Adrenal gland (tissue), 12 donors: Measurements from ENCODE around the gene LRCH1. TPM values are rescaled to one million over a fixed set of nuclear protein-coding genes. Genes with fewer than 3 reads are reported as not detected.

Experiments
- DNase-seq, 7 donors: peaks; one replicate each; pipeline ENCODE4 v3.0.0-alpha.2; 2019 to 2020
- H3K27ac ChIP-seq, 5 donors: fragments of 200-600 bp; sonication (generic) in 4 of 5; 1 replicate in 3 of 5; 2 replicates in 2 of 5; pipeline versions ENCODE4 v1.5.1 to v1.8.0; 2016 to 2020; ENCODE audit warnings: mild to moderate bottlenecking in 1 of 5
- H3K27me3 ChIP-seq: fragments of 200-600 bp; 2 replicates; pipeline ENCODE4 v1.8.0; 2021
- H3K36me3 ChIP-seq, 2 donors: fragments of 200-600 bp; replicated peaks in 1 of 2; 1 replicate in 1 of 2; 2 replicates in 1 of 2; pipeline versions ENCODE4 v1.5.1 to v1.8.0; 2018 to 2022
- H3K4me1 ChIP-seq, 2 donors: fragments of 200-600 bp; replicated peaks in 1 of 2; 1 replicate in 1 of 2; 2 replicates in 1 of 2; pipeline versions ENCODE4 v1.5.1 to v1.8.0; 2018 to 2021
- H3K4me3 ChIP-seq, 4 donors: fragments of 200-600 bp; sonication (generic) in 3 of 4; one replicate each; pipeline ENCODE4 v1.5.1; 2016 to 2018
- H3K9me3 ChIP-seq, 3 donors: fragments of 200-600 bp; sonication (generic) in 1 of 3; replicated peaks in 1 of 3; 1 replicate in 2 of 3; 2 replicates in 1 of 3; pipeline versions ENCODE4 v1.5.1 to v1.8.0; 2016 to 2021
- POLR2A ChIP-seq, 2 donors: fragments of 450-650 bp; IDR thresholded peaks; one replicate each; pipeline ENCODE4 v1.6.1; 2017; ENCODE audit warnings: antibody characterized with exemption in 2 of 2, mild to moderate bottlenecking in 2 of 2, moderate library complexity in 1 of 2
- WGBS, 4 donors: extraction: QIAGEN DNeasy Blood & Tissue Kit in 2 of 4; methylation state at CpG; one replicate each; pipeline versions ENCODE4 v1.1.5 to v1.1.7; 2013 to 2017; 5-methylcytosine and 5-hydroxymethylcytosine counted together
- intact Hi-C, 2 donors: fragments of 100-400 bp; cut with DNase I; formaldehyde crosslinking; loops; one replicate each; pipeline versions ENCODE4 v1.14.1 to v1.15.0; 2022 to 2023
- polyA plus RNA-seq, 3 donors: library from polyadenylated mRNA; stranded (reverse); fragments of 200-250 nt in 2 of 3; fragments of 350-450 nt in 1 of 3; fragmentation: Illumina TruSeq in 1 of 3; extraction: RNeasy Lipid Tissue Mini Kit (QIAGEN cat#74804) in 1 of 3; gene quantifications; one replicate each; pipeline ENCODE4 v1.2.3, GENCODE V29; 2013 to 2014
- total RNA-seq, 9 donors: library from RNA; depleted of rRNA in 4 of 9; stranded (reverse); fragments of >200 nt in 4 of 9; fragments of 120-200 nt in 1 of 9; fragmentation: NEBNext Ultra II Directional in 1 of 9; extraction: Animal tissue kit (Norgen Biotek cat#: 25700) in 1 of 9; gene quantifications; one replicate each; pipeline versions ENCODE4 v1.1.0 to v1.2.4, GENCODE V29; 2013 to 2023
- TF ChIP-seq, protein P1 (sequence below), 6 experiments: fragments of 450-650 bp in 4 of 6; fragments of 200-600 bp in 2 of 6; sonication (generic) in 1 of 6; IDR thresholded peaks; 1 replicate in 5 of 6; 2 replicates in 1 of 6; pipeline versions ENCODE4 v1.5.1 to v1.8.0; 2016 to 2021; ENCODE audit warnings: antibody characterized with exemption in 6 of 6, mild to moderate bottlenecking in 2 of 6, moderate library complexity in 1 of 6
- donor health status: healthy with polysubstance abuse.
- donor health status: Bipolar disorder and iron deficiency.
- donor health status: DM: yes; HTN: yes; CAD: no.
- donor health status: DM: no; HTN: no; CAD: no.
- donor health status: DM: no; HTN: no; CAD: no.
- donor health status: DM: yes; HTN: yes; CAD: no.

Gene LRCH1
- total and polyA plus RNA-seq, 12 donors = 2.8 to 13.6 (median 8.4) TPM

DNA sequence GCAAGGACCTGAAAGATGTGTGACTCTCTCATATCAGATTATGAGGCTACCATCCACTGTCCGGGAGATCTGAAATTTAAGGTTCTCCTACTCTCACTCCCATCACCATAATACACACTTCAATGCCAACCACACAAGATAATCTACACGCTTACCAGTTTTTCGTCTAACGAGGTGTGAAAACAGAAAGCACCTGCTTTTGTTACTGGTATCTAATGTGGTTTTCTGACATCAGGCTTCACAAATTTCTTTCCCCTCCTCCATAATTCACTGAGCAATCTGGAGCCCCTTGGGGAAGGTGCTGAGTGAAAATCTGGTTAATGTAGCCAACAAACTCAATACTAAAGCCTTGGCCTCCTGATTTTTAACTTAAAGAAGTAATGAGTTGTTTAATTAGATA is 10.1 kb upstream of the LRCH1 start:
- no peak overlapping the region for H3K27ac ChIP-seq
- no peaks in the 10 kb centered on the region for H3K9me3 ChIP-seq
- no peaks in the 10 kb centered on the region for H3K4me1 ChIP-seq
- 91 to 95% (median 92%) methylated on average over 4 of the region's 4 CpGs for WGBS, 4 donors
- no peaks in the 10 kb centered on the region for H3K27me3 ChIP-seq
- TF ChIP-seq, protein P1, sequence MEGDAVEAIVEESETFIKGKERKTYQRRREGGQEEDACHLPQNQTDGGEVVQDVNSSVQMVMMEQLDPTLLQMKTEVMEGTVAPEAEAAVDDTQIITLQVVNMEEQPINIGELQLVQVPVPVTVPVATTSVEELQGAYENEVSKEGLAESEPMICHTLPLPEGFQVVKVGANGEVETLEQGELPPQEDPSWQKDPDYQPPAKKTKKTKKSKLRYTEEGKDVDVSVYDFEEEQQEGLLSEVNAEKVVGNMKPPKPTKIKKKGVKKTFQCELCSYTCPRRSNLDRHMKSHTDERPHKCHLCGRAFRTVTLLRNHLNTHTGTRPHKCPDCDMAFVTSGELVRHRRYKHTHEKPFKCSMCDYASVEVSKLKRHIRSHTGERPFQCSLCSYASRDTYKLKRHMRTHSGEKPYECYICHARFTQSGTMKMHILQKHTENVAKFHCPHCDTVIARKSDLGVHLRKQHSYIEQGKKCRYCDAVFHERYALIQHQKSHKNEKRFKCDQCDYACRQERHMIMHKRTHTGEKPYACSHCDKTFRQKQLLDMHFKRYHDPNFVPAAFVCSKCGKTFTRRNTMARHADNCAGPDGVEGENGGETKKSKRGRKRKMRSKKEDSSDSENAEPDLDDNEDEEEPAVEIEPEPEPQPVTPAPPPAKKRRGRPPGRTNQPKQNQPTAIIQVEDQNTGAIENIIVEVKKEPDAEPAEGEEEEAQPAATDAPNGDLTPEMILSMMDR (IDR thresholded peaks at IDR 0.05) = no peak
- TF ChIP-seq POLR2A (IDR thresholded peaks at IDR 0.05) = no peak
- H3K36me3 ChIP-seq = no peaks in the 10 kb centered on the region
- no peak overlapping the region for H3K4me3 ChIP-seq
- intact Hi-C loops = no loop called here
- DNase-seq = no peak

GRCh38 chr13:46543287-46543686 is 9.7 kb upstream of the LRCH1 start:
- no peak for DNase-seq
- H3K36me3 ChIP-seq = no peaks in the 10 kb centered on the region
- TF ChIP-seq, protein P1 (IDR thresholded peaks at IDR 0.05) = no peak
- no peak for TF ChIP-seq POLR2A (IDR thresholded peaks at IDR 0.05)
- 86 to 97% (median 92%) methylated on average over 3 of the region's 3 CpGs for WGBS, 4 donors
- H3K27me3 ChIP-seq = no peaks in the 10 kb centered on the region
- H3K27ac ChIP-seq = no peak overlapping the region
- H3K4me3 ChIP-seq = no peak overlapping the region
- H3K4me1 ChIP-seq = no peaks in the 10 kb centered on the region
- intact Hi-C loops = no loop called here
- no peaks in the 10 kb centered on the region for H3K9me3 ChIP-seq

DNA sequence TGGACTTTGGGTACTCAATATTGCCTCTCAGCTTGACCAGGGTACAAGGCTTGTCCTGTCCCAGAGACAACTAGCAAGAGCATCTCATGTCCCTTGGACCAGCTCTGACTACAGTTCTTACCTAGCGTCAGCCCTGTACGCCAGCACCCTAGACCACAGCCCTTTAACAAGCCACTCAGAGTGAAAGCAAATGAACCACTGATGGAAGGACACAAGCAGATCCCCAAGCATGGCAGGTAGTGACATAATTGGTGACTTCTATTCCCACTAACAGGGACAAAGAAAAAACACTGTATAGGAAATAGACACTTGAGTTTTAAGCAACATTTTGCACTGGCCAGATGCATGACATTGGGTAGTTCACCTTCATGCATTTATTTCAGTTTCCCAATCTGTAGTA is 8.8 kb upstream of the LRCH1 start:
- no peaks in the 10 kb centered on the region for H3K4me1 ChIP-seq
- TF ChIP-seq POLR2A (IDR thresholded peaks at IDR 0.05) = no peak
- TF ChIP-seq, protein P1 (IDR thresholded peaks at IDR 0.05) = no peak
- H3K27me3 ChIP-seq = no peaks in the 10 kb centered on the region
- DNase-seq = no peak
- no peak overlapping the region for H3K27ac ChIP-seq
- H3K4me3 ChIP-seq = no peak overlapping the region
- no peaks in the 10 kb centered on the region for H3K9me3 ChIP-seq
- WGBS, 4 donors = 92 to 93% (median 92%) methylated on average over 2 of the region's 2 CpGs; no CpG with 5 or more reads in 1 of the 4 donors
- intact Hi-C loops = no loop called here
- no peaks in the 10 kb centered on the region for H3K36me3 ChIP-seq

GRCh38 chr13:46544811-46545210 is 8.2 kb upstream of the LRCH1 start:
- intact Hi-C loops = loop anchor here in 1 of 2 donors (5.0 kb wide), 1 partner anchor 48 kb away; no protein-coding TSS in a partner anchor
- no peak overlapping the region for H3K4me3 ChIP-seq
- no peak overlapping the region for H3K27ac ChIP-seq
- TF ChIP-seq, protein P1 (IDR thresholded peaks at IDR 0.05) = no peak
- no peak for TF ChIP-seq POLR2A (IDR thresholded peaks at IDR 0.05)
- no peaks in the 10 kb centered on the region for H3K4me1 ChIP-seq
- DNase-seq = no peak
- 86 to 92% (median 88%) methylated on average over 1 of the region's 1 CpG for WGBS, 4 donors
- no peaks in the 10 kb centered on the region for H3K27me3 ChIP-seq
- no peaks in the 10 kb centered on the region for H3K9me3 ChIP-seq
- H3K36me3 ChIP-seq = no peaks in the 10 kb centered on the region
